GM18873 (cell line): ENCODE results near the gene IMPA2.

ENCODE experiments used
- ATAC-seq: cut with Tn5 transposase; IDR thresholded peaks from one replicate; pipeline ENCODE4 v1.9.1; 2021; ENCODE audit warnings: mild to moderate bottlenecking, moderate library complexity, moderate number of reproducible peaks; ENCODE audit not compliant: unreplicated experiment, low FRiP score

The IMPA2 gene

GRCh38 chr18:11986061-11986460 lies 4.8 kb downstream of the IMPA2 start:
- no peak for ATAC-seq

- no peak for ATAC-seq
These were observed 6.2 kb downstream of the IMPA2 start for GRCh38 chr18:11987527-11987926.

- ATAC-seq, result no peak
These were observed 7.9 kb downstream of the IMPA2 start for GRCh38 chr18:11989174-11989573.

- no peak for ATAC-seq
These were observed 8.7 kb downstream of the IMPA2 start for GRCh38 chr18:11989966-11990380.

- no peak for ATAC-seq
These were observed 9.2 kb downstream of the IMPA2 start for GRCh38 chr18:11990539-11990938.

- no peak for ATAC-seq
These were observed 9.9 kb downstream of the IMPA2 start for GRCh38 chr18:11991021-11991795.

GRCh38 chr18:11992096-11992790 lies 10.9 kb downstream of the IMPA2 start:
- ATAC-seq, result no peak

GRCh38 chr18:11993264-11993916 lies 12.1 kb downstream of the IMPA2 start:
- no peak for ATAC-seq

- no peak for ATAC-seq
These were observed 13.0 kb downstream of the IMPA2 start for GRCh38 chr18:11994336-11994702.

GRCh38 chr18:11994703-11995444 lies 13.6 kb downstream of the IMPA2 start:
- ATAC-seq, result no peak

GRCh38 chr18:11995445-11996189 lies 14.3 kb downstream of the IMPA2 start:
- peak; percentile 74 for ATAC-seq

GRCh38 chr18:11996190-11996754 lies 15.0 kb downstream of the IMPA2 start:
- no peak for ATAC-seq

- ATAC-seq, result no peak
These were observed 15.6 kb downstream of the IMPA2 start for GRCh38 chr18:11996907-11997306.

GRCh38 chr18:11997466-11997865 lies 16.2 kb downstream of the IMPA2 start:
- no peak for ATAC-seq

GRCh38 chr18:11998193-11998592 lies 16.9 kb downstream of the IMPA2 start:
- ATAC-seq, result no peak

GRCh38 chr18:11999429-11999828 lies 18.1 kb downstream of the IMPA2 start:
- ATAC-seq, result no peak

GRCh38 chr18:12000072-12000659 lies 18.9 kb downstream of the IMPA2 start:
- no peak for ATAC-seq

- ATAC-seq, result no peak
These were observed 20.1 kb downstream of the IMPA2 start for GRCh38 chr18:12001421-12001820.

GRCh38 chr18:12003894-12004293 lies 22.6 kb downstream of the IMPA2 start:
- ATAC-seq, result no peak
